Neuronal stem cell (in vitro differentiated cells): ENCODE measurements around the gene PWWP2B.

Experiments used
- DNase-seq: peaks from one replicate; pipeline ENCODE4 v3.0.0-alpha.2; 2013; ENCODE audit warnings: low spot score
- H2AFZ ChIP-seq: one replicate; pipeline ENCODE4 v1.6.1; 2013; ENCODE audit warnings: mild to moderate bottlenecking, low read length, inconsistent platforms
- H2AK5ac ChIP-seq: 2 replicates; pipeline ENCODE4 v1.6.1; 2013; ENCODE audit warnings: low read depth, mild to moderate bottlenecking, inconsistent platforms, low read length, moderate library complexity, mixed read lengths
- H2BK120ac ChIP-seq: 2 replicates; pipeline ENCODE4 v1.6.1; 2013; ENCODE audit warnings: low read depth, mild to moderate bottlenecking, inconsistent platforms, low read length, moderate library complexity, mixed read lengths
- H2BK12ac ChIP-seq: one replicate; pipeline ENCODE4 v1.6.1; 2013; ENCODE audit warnings: low read length, inconsistent platforms
- H2BK15ac ChIP-seq: 2 replicates; pipeline ENCODE4 v1.6.1; 2013; ENCODE audit warnings: mild to moderate bottlenecking, low read length, inconsistent platforms, mixed read lengths
- H2BK5ac ChIP-seq: one replicate; pipeline ENCODE4 v1.6.1; 2013; ENCODE audit warnings: inconsistent platforms, mild to moderate bottlenecking, low read length, moderate library complexity
- H3K14ac ChIP-seq: one replicate; pipeline ENCODE4 v1.6.1; 2013; ENCODE audit warnings: low read length, inconsistent platforms
- H3K18ac ChIP-seq: 2 replicates; pipeline ENCODE4 v1.6.1; 2013; ENCODE audit warnings: low read length, inconsistent platforms
- H3K23ac ChIP-seq: 2 replicates; pipeline ENCODE4 v1.6.1; 2013; ENCODE audit warnings: low read depth, mild to moderate bottlenecking, mixed read lengths, low read length, inconsistent platforms; ENCODE audit not compliant: poor library complexity
- H3K27ac ChIP-seq: replicated peaks from 3 replicates; pipeline ENCODE4 v1.5.1; 2013; ENCODE audit warnings: low read length, inconsistent platforms
- H3K27me3 ChIP-seq, 3 experiments: 2 replicates each; pipeline ENCODE4 v1.6.1; 2013; ENCODE audit warnings: low read length in 3 of 3, mild to moderate bottlenecking in 2 of 3, inconsistent platforms in 1 of 3, low read depth in 1 of 3, mixed read lengths in 1 of 3, moderate library complexity in 1 of 3; ENCODE audit not compliant: control insufficient read depth in 3 of 3, insufficient read depth in 3 of 3
- H3K36me3 ChIP-seq, 2 donors: replicated peaks in 1 of 2; 2 replicates each; pipeline ENCODE4 v1.6.1; 2013; ENCODE audit warnings: low read length in 2 of 2; ENCODE audit not compliant: control insufficient read depth in 2 of 2, insufficient read depth in 2 of 2
- H3K4ac ChIP-seq: 2 replicates; pipeline ENCODE4 v1.6.1; 2013; ENCODE audit warnings: inconsistent platforms, mild to moderate bottlenecking, low read length, moderate library complexity
- H3K4me1 ChIP-seq, 2 donors: 1 replicate in 1 of 2; 2 replicates in 1 of 2; pipeline ENCODE4 v1.6.1; 2013; ENCODE audit warnings: low read length in 2 of 2, low read depth in 1 of 2; ENCODE audit not compliant: control insufficient read depth in 2 of 2, insufficient read depth in 1 of 2
- H3K4me2 ChIP-seq: one replicate; pipeline ENCODE4 v1.6.1; 2013; ENCODE audit warnings: mild to moderate bottlenecking, low read length, inconsistent platforms; ENCODE audit not compliant: insufficient read depth, poor library complexity, severe bottlenecking
- H3K4me3 ChIP-seq, 2 donors: 2 replicates each; pipeline ENCODE4 v1.5.1; 2013; ENCODE audit warnings: low read length in 2 of 2, mild to moderate bottlenecking in 2 of 2, inconsistent platforms in 1 of 2, moderate library complexity in 1 of 2
- H3K79me1 ChIP-seq: one replicate; pipeline ENCODE4 v1.6.1; 2013; ENCODE audit warnings: low read depth, mild to moderate bottlenecking, inconsistent platforms, low read length, moderate library complexity
- H3K9ac ChIP-seq: one replicate; pipeline ENCODE4 v1.6.1; 2013; ENCODE audit warnings: mild to moderate bottlenecking, low read depth, low read length, inconsistent platforms; ENCODE audit not compliant: poor library complexity
- H3K9me3 ChIP-seq, 2 donors: replicated peaks in 1 of 2; 2 replicates each; pipeline versions ENCODE3 to v1.6.1; 2013; ENCODE audit warnings: low read length in 2 of 2, mild to moderate bottlenecking in 2 of 2, inconsistent platforms in 1 of 2, low read depth in 1 of 2, mixed read lengths in 1 of 2, moderate library complexity in 1 of 2; ENCODE audit not compliant: control insufficient read depth in 2 of 2, insufficient read depth in 1 of 2
- H4K8ac ChIP-seq: one replicate; pipeline ENCODE4 v1.6.1; 2013; ENCODE audit warnings: low read depth, mild to moderate bottlenecking, inconsistent platforms, low read length, moderate library complexity
- H4K91ac ChIP-seq: one replicate; pipeline ENCODE4 v1.6.1; 2013; ENCODE audit warnings: low read length, low read depth, mild to moderate bottlenecking, inconsistent platforms; ENCODE audit not compliant: poor library complexity
- WGBS, 2 donors: extraction: QIAGEN DNeasy Blood & Tissue Kit; methylation state at CpG; one replicate each; pipeline ENCODE4 v1.1.7; 2013; ENCODE audit warnings: missing lambda C conversion rate in 2 of 2, mixed read lengths in 1 of 2; ENCODE audit not compliant: insufficient read length in 2 of 2, insufficient replicate concordance in 1 of 2; ENCODE audit errors: extremely low coverage in 2 of 2; 5-methylcytosine and 5-hydroxymethylcytosine counted together

Gene PWWP2B

GRCh38 chr10:132458586-132459300 lies 61.7 kb downstream of the PWWP2B start:
- Histone ChIP-seq H2BK120ac (peak overlapping the region; percentile 72), H3K4me1 (peaks cover 0 to 2% of the 10 kb centered on the region in 2 donors), H2BK5ac (peak overlapping the region; percentile 66), H3K27me3 (peaks cover 0 to 63% (median 6%) of the 10 kb centered on the region in 3 experiments), H2BK12ac (peak overlapping the region; percentile 58), H2AK5ac (peak overlapping the region; percentile 95), H3K14ac (peak overlapping the region; percentile 98), H2BK15ac (peak overlapping the region; percentile 94), H2AFZ (peak overlapping the region; percentile 65), H3K9me3 (no peaks in the 10 kb centered on the region), H3K23ac (peak overlapping the region; percentile 91), H4K8ac (peak overlapping the region; percentile 82), H4K91ac (no peak overlapping the region), H3K4me3 (no peak overlapping the region), H3K36me3 (no peaks in the 10 kb centered on the region), H3K9ac (peak overlapping the region; percentile 21), H3K18ac (peak overlapping the region; percentile 80), H3K4ac (no peak overlapping the region), H3K4me2 (no peak overlapping the region), H3K79me1 (peaks cover 3% of the 10 kb centered on the region), H3K27ac (no peak overlapping the region)
- DNase-seq: no peak
- no CpG with 5 or more reads among the region's 31 CpGs for WGBS, 2 donors

DNA sequence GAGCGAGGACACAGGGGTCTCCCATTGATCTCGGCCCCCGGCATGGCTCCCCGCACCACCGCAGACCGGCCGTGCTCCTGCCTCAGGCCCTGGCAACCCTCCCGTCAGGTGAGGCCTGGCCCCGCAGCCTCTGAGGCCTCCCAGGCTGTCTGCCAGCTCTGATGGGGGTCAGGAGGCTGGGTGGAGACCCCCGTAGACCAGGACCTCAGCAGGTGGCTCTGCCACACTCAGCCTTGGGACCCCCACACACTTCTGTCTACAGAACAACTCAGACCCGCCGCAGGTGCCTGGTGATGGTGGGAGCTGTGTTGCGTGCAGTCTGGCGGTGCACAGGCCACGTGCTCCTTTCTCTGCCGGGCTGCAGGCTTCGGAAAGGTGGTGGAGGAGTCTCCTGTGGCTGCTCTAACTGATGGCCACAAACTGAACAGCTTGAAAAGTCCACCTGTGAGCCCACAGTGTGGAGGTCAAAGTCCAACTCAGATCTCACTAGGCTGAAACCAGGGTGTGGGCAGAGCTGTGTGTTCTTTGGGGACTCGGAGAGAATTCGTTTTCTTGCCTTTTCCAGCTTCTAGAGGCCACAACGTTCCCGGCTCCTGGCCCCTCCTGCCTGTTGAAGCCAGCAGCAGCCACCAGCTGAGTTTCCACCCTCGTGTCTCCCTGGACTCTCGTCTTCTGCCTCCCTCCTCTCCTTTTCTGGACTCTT lies 62.5 kb downstream of the PWWP2B start:
- WGBS, 2 donors: no CpG with 5 or more reads among the region's 23 CpGs
- Histone ChIP-seq H3K9me3 (no peaks in the 10 kb centered on the region), H3K14ac (no peak overlapping the region), H2BK120ac (no peak overlapping the region), H3K4me1 (peaks cover 2% of the 10 kb centered on the region in 2 donors), H2BK15ac (peak overlapping the region; percentile 94), H3K4me3 (no peak overlapping the region), H3K36me3 (no peaks in the 10 kb centered on the region), H3K79me1 (peaks cover 3% of the 10 kb centered on the region), H3K27ac (no peak overlapping the region), H2BK5ac (no peak overlapping the region), H3K18ac (no peak overlapping the region), H3K27me3 (peaks cover 0 to 61% (median 6%) of the 10 kb centered on the region in 3 experiments), H3K4me2 (no peak overlapping the region), H4K8ac (no peak overlapping the region), H3K9ac (no peak overlapping the region), H2BK12ac (peak overlapping the region; percentile 58), H2AK5ac (peak overlapping the region; percentile 95), H3K23ac (peak overlapping the region; percentile 91), H4K91ac (no peak overlapping the region), H2AFZ (no peak overlapping the region), H3K4ac (no peak overlapping the region)
- DNase-seq: no peak

GRCh38 chr10:132460071-132460470 lies 63.1 kb downstream of the PWWP2B start:
- H3K9ac ChIP-seq: no peak overlapping the region
- no peak overlapping the region for H4K91ac ChIP-seq
- H3K4me3 ChIP-seq: no peak overlapping the region
- H3K14ac ChIP-seq: no peak overlapping the region
- H2BK5ac ChIP-seq: no peak overlapping the region
- WGBS, 2 donors: no CpG with 5 or more reads among the region's 15 CpGs
- no peak overlapping the region for H2AFZ ChIP-seq
- H3K23ac ChIP-seq: peak overlapping the region; percentile 30
- peaks cover 2 to 7% of the 10 kb centered on the region in 2 donors for H3K4me1 ChIP-seq
- no peak overlapping the region for H3K4me2 ChIP-seq
- H3K4ac ChIP-seq: no peak overlapping the region
- no peak overlapping the region for H3K27ac ChIP-seq
- peaks cover 0 to 60% (median 6%) of the 10 kb centered on the region in 3 experiments for H3K27me3 ChIP-seq
- H3K9me3 ChIP-seq: no peaks in the 10 kb centered on the region
- H4K8ac ChIP-seq: no peak overlapping the region
- H2AK5ac ChIP-seq: no peak overlapping the region
- H3K79me1 ChIP-seq: peaks cover 3% of the 10 kb centered on the region
- no peak overlapping the region for H2BK15ac ChIP-seq
- DNase-seq: no peak
- peak overlapping the region; percentile 27 for H3K18ac ChIP-seq
- H2BK120ac ChIP-seq: no peak overlapping the region
- H2BK12ac ChIP-seq: no peak overlapping the region
- H3K36me3 ChIP-seq: no peaks in the 10 kb centered on the region

GRCh38 chr10:132460691-132461090 lies 63.7 kb downstream of the PWWP2B start:
- no peak overlapping the region for H3K4me2 ChIP-seq
- no peak overlapping the region for H3K4me3 ChIP-seq
- H3K9me3 ChIP-seq: no peaks in the 10 kb centered on the region
- no peak overlapping the region for H2BK12ac ChIP-seq
- H3K27me3 ChIP-seq: peaks cover 0 to 54% (median 6%) of the 10 kb centered on the region in 3 experiments
- H2AK5ac ChIP-seq: peak overlapping the region; percentile 32
- H2BK15ac ChIP-seq: peak overlapping the region; percentile 30
- no peak overlapping the region for H2AFZ ChIP-seq
- H3K18ac ChIP-seq: peak overlapping the region; percentile 59
- H2BK5ac ChIP-seq: no peak overlapping the region
- no peak overlapping the region for H3K9ac ChIP-seq
- WGBS, 2 donors: no CpG with 5 or more reads among the region's 5 CpGs
- no peak overlapping the region for H3K27ac ChIP-seq
- no peak overlapping the region for H3K23ac ChIP-seq
- H3K4ac ChIP-seq: no peak overlapping the region
- H4K8ac ChIP-seq: no peak overlapping the region
- no peak overlapping the region for H3K14ac ChIP-seq
- H4K91ac ChIP-seq: no peak overlapping the region
- H3K4me1 ChIP-seq: peaks cover 2 to 7% of the 10 kb centered on the region in 2 donors
- no peak for DNase-seq
- H3K36me3 ChIP-seq: no peaks in the 10 kb centered on the region
- H3K79me1 ChIP-seq: peaks cover 3% of the 10 kb centered on the region
- no peak overlapping the region for H2BK120ac ChIP-seq
